Osteocyte (in vitro differentiated cells): ENCODE results near the gene PHF21A. TPM values are rescaled to one million over a fixed set of nuclear protein-coding genes. Genes with fewer than 3 reads are reported as not detected.

Experiments
- DNase-seq: peaks from one replicate; pipeline ENCODE4 v3.0.0; 2021; ENCODE audit warnings: mixed read lengths; ENCODE audit not compliant: unreplicated experiment; ENCODE audit errors: extremely low spot score
- H3K27ac Mint-ChIP-seq: one replicate; pipeline ENCODE4 v1.8.0; 2021; ENCODE audit warnings: mild to moderate bottlenecking, mixed read lengths; ENCODE audit not compliant: unreplicated experiment
- H3K27me3 Mint-ChIP-seq: one replicate; pipeline ENCODE4 v1.8.0; 2021; ENCODE audit warnings: mixed read lengths; ENCODE audit not compliant: unreplicated experiment
- H3K36me3 Mint-ChIP-seq: one replicate; pipeline ENCODE4 v1.8.0; 2021; ENCODE audit warnings: mixed read lengths; ENCODE audit not compliant: unreplicated experiment
- H3K4me1 Mint-ChIP-seq: one replicate; pipeline ENCODE4 v1.8.0; 2021; ENCODE audit warnings: mixed read lengths; ENCODE audit not compliant: unreplicated experiment
- H3K4me3 Mint-ChIP-seq: one replicate; pipeline ENCODE4 v1.8.0; 2021; ENCODE audit warnings: mild to moderate bottlenecking, moderate library complexity, mixed read lengths; ENCODE audit not compliant: unreplicated experiment
- H3K9me3 Mint-ChIP-seq: one replicate; pipeline ENCODE4 v1.8.0; 2021; ENCODE audit warnings: mixed read lengths; ENCODE audit not compliant: unreplicated experiment
- CTCF ChIP-seq: fragments of 200-600 bp; sonication (generic); IDR thresholded peaks from 2 replicates; pipeline ENCODE4 v1.5.0; 2021; ENCODE audit warnings: antibody characterized with exemption, mild to moderate bottlenecking, moderate library complexity
- total RNA-seq: library from RNA; stranded (reverse); gene quantifications from 2 replicates; pipeline ENCODE4 v1.2.1, GENCODE V29; 2021

Gene PHF21A
- total RNA-seq, 1 donor from 2014 or later, result 40.8 TPM

- H3K27ac Mint-ChIP-seq, result no peak overlapping the region
- no peak for TF ChIP-seq CTCF
- H3K4me1 Mint-ChIP-seq, result peaks cover 16% of the 10 kb centered on the region
- H3K9me3 Mint-ChIP-seq, result no peaks in the 10 kb centered on the region
- peaks cover 13% of the 10 kb centered on the region for H3K36me3 Mint-ChIP-seq
- DNase-seq, result no peak
- no peak overlapping the region for H3K4me3 Mint-ChIP-seq
- no peaks in the 10 kb centered on the region for H3K27me3 Mint-ChIP-seq
These were observed 73.7 kb downstream of the PHF21A start for GRCh38 chr11:46047520-46047919.

DNA sequence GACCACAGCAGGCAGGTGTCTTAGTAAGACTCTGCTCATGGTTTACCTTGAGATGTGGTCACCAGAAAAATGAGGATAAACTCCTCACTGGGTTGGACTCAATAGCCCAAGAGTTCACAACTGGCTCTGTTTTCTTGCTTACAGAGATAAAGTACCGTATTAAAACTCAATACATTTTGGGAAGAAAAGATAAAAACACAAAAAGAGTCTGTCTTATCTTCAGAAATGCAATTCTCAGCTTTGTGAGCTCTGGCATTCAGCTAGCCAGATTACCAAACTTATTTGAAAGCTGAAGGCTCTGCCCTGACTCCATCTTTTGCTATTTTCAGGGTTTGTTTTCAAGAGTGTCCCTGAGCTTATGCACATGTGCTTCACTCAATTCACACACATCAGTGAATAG, 75.4 kb downstream of the PHF21A start:
- Mint-ChIP-seq H3K27ac (no peak overlapping the region), H3K36me3 (peaks cover 9% of the 10 kb centered on the region), H3K4me3 (no peak overlapping the region), H3K27me3 (no peaks in the 10 kb centered on the region), H3K4me1 (peaks cover 18% of the 10 kb centered on the region), H3K9me3 (no peaks in the 10 kb centered on the region)
- no peak for DNase-seq
- TF ChIP-seq CTCF, result no peak

GRCh38 chr11:46044601-46045000, 76.7 kb downstream of the PHF21A start:
- Mint-ChIP-seq H3K9me3 (no peaks in the 10 kb centered on the region), H3K4me1 (peaks cover 17% of the 10 kb centered on the region), H3K27me3 (no peaks in the 10 kb centered on the region), H3K4me3 (no peak overlapping the region), H3K36me3 (peaks cover 9% of the 10 kb centered on the region), H3K27ac (no peak overlapping the region)
- no peak for TF ChIP-seq CTCF
- DNase-seq, result no peak

GRCh38 chr11:46039990-46040389, 81.3 kb downstream of the PHF21A start:
- Mint-ChIP-seq H3K27ac (no peak overlapping the region), H3K4me3 (no peak overlapping the region), H3K27me3 (no peaks in the 10 kb centered on the region), H3K9me3 (no peaks in the 10 kb centered on the region), H3K4me1 (peaks cover 15% of the 10 kb centered on the region), H3K36me3 (peaks cover 4% of the 10 kb centered on the region)
- no peak for DNase-seq
- TF ChIP-seq CTCF, result no peak

DNA sequence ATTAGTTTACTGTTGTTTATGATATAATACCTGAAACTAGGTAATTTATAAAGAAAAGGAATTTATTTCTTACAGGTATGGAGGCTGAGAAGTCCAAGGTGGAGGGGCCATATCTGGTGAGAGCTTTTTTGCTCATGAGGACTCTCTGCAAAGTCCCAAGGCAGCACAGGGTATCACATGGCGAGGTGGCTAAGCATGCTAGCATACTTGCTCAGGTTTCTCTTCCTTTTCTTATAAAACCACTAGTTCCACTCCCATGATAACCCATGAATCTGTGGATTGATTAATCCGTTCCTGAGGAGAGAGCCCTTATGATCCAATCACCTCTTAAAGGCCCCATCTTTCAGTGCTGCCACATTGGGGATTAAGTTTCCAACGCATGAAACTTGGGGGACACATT, 82.7 kb downstream of the PHF21A start:
- peaks cover 8% of the 10 kb centered on the region for H3K36me3 Mint-ChIP-seq
- H3K9me3 Mint-ChIP-seq, result no peaks in the 10 kb centered on the region
- no peak for TF ChIP-seq CTCF
- no peak overlapping the region for H3K27ac Mint-ChIP-seq
- DNase-seq, result no peak
- no peak overlapping the region for H3K4me3 Mint-ChIP-seq
- no peaks in the 10 kb centered on the region for H3K27me3 Mint-ChIP-seq
- peaks cover 19% of the 10 kb centered on the region for H3K4me1 Mint-ChIP-seq
